ENCODE data around the gene TBCEL. TPM values are rescaled to one million over a fixed set of nuclear protein-coding genes. Genes with fewer than 3 reads are reported as not detected.

Gene TBCEL
- total and polyA plus RNA-seq, 10 of the 15 experiments (the other 5 are each of a cell fraction or from before 2014, with no cell fraction given), result 2.0 to 10.4 (median 7.3) TPM

GRCh38 chr11:121038648-121039409 is 14.9 kb downstream of the TBCEL start (continued):
- TF ChIP-seq, protein P1, sequence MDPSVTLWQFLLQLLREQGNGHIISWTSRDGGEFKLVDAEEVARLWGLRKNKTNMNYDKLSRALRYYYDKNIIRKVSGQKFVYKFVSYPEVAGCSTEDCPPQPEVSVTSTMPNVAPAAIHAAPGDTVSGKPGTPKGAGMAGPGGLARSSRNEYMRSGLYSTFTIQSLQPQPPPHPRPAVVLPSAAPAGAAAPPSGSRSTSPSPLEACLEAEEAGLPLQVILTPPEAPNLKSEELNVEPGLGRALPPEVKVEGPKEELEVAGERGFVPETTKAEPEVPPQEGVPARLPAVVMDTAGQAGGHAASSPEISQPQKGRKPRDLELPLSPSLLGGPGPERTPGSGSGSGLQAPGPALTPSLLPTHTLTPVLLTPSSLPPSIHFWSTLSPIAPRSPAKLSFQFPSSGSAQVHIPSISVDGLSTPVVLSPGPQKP (IDR thresholded peaks at IDR 0.05; ENCODE audit: low read depth, low read length), result no peak
- TF ChIP-seq CREM (IDR thresholded peaks at IDR 0.05; ENCODE audit: low read depth), result no peak
- TF ChIP-seq ZNF217 (IDR thresholded peaks at IDR 0.05), result no peak
- no peak for TF ChIP-seq HDAC2 (IDR thresholded peaks at IDR 0.05)
- TF ChIP-seq, protein P2, sequence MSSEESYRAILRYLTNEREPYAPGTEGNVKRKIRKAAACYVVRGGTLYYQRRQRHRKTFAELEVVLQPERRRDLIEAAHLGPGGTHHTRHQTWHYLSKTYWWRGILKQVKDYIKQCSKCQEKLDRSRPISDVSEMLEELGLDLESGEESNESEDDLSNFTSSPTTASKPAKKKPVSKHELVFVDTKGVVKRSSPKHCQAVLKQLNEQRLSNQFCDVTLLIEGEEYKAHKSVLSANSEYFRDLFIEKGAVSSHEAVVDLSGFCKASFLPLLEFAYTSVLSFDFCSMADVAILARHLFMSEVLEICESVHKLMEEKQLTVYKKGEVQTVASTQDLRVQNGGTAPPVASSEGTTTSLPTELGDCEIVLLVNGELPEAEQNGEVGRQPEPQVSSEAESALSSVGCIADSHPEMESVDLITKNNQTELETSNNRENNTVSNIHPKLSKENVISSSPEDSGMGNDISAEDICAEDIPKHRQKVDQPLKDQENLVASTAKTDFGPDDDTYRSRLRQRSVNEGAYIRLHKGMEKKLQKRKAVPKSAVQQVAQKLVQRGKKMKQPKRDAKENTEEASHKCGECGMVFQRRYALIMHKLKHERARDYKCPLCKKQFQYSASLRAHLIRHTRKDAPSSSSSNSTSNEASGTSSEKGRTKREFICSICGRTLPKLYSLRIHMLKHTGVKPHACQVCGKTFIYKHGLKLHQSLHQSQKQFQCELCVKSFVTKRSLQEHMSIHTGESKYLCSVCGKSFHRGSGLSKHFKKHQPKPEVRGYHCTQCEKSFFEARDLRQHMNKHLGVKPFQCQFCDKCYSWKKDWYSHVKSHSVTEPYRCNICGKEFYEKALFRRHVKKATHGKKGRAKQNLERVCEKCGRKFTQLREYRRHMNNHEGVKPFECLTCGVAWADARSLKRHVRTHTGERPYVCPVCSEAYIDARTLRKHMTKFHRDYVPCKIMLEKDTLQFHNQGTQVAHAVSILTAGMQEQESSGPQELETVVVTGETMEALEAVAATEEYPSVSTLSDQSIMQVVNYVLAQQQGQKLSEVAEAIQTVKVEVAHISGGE (CRISPR knock-in tag; IDR thresholded peaks at IDR 0.05), result no peak
- no peak for TF ChIP-seq TAF1 (IDR thresholded peaks at IDR 0.05; ENCODE audit: borderline replicate concordance, low read depth, low read length)

DNA sequence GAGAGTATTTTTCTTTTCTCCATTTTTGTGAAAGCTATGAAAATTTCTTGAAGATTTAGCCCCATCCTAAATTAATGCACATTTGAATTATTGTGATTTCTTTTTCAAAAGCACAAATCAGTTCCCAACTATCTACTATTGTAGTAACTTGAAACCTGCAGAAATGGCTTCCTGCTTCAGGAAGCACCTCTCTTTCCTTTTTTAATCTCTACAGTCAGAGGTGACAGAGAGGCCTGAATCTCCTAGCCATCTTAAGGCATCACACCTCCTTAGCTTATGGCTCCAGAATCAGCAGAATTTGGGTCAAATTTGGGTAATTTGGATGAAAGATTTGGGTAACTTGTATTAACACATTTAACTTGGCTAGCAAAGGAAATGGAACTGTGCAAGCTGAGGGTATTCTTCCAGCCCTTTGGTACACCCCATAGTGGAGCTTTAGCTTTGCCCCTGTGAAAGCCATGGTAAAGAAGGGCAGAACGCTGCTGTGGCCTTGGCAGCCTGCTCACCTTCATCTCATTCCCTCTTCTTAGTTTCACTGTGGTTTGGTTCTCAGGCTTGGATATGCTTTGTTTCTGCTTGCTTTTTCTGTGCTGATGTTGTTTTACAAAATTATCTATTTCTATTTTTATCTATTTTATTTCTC is 16.2 kb downstream of the TBCEL start:
- ChIA-PET CTCF (interaction anchor here (1.7 kb wide), 1 partner anchor 8 kb away, joined by 5 read pairs; no protein-coding TSS in a partner anchor), RAD21 (ENCODE audit: unreplicated experiment) (no interaction called here), POLR2A (no interaction called here), SMC1A (ENCODE audit: uncharacterized antibody, unreplicated experiment) (interaction anchor here (0.7 to 1.4 kb wide), 3 partner anchors 12 to 66 kb away, joined by 3 to 7 read pairs (median 3); no protein-coding TSS in a partner anchor)
- no peak for ATAC-seq
- WGBS (ENCODE audit: insufficient coverage, insufficient replicate concordance, low lambda C conversion rate, missing lambda C conversion rate), result 100% methylated on average over 1 of the region's 1 CpG
- Histone ChIP-seq H3K4me3 (no peak overlapping the region), H4K20me1 (ENCODE audit: control insufficient read depth, insufficient read depth) (no peaks in the 10 kb centered on the region; the same call in 1 of the 2 replicates), H3K79me2 (ENCODE audit: control insufficient read depth, insufficient read depth, low read length) (peaks cover 2% of the 10 kb centered on the region), H3K9me3 (replicated peaks; ENCODE audit: control insufficient read depth, insufficient read depth, low read length) (no peaks in the 10 kb centered on the region), H2AFZ (ENCODE audit: control insufficient read depth, low read depth, low read length) (no peak overlapping the region), H3K27ac (ENCODE audit: control insufficient read depth, insufficient read depth) (no peak overlapping the region), H3K4me2 (ENCODE audit: control insufficient read depth, insufficient read depth) (no peak overlapping the region), H3K9ac (ENCODE audit: control insufficient read depth, insufficient read depth, low read length) (no peak overlapping the region), H3K27me3 (replicated peaks in 1 of 2; ENCODE audit: control insufficient read depth in 2 of 2, insufficient read depth in 2 of 2, low read length in 1 of 2) (no peaks in the 10 kb centered on the region), H3K36me3 (ENCODE audit: control insufficient read depth in 2 of 2, insufficient read depth in 2 of 2, low read length in 1 of 2) (no peaks in the 10 kb centered on the region), H3K4me1 (ENCODE audit: control insufficient read depth, insufficient read depth, low read length) (peaks cover 12% of the 10 kb centered on the region)
- BruUV-seq (replicated peaks), result no TSS peak
- no peak for DNase-seq (ENCODE audit: low read depth, low spot score)
- in situ Hi-C loops (cut with MboI), result no loop called here
- no peak for FAIRE-seq
- intact Hi-C loops (cut with micrococcal nuclease; ENCODE audit: unreplicated experiment), result no loop called here
- TF ChIP-seq HDAC2 (IDR thresholded peaks at IDR 0.05) (no peak), LARP7 (IDR thresholded peaks at IDR 0.05) (no peak), BHLHE40 (IDR thresholded peaks at IDR 0.05; ENCODE audit: borderline replicate concordance in 1 of 2, low read depth in 2 of 2, low read length in 1 of 2) (no peak), KLF5 (IDR thresholded peaks at IDR 0.05; ENCODE audit: partially characterized antibody) (no peak), NR2C2 (IDR thresholded peaks at IDR 0.05; ENCODE audit: borderline replicate concordance, control insufficient read depth, insufficient read length, low read depth) (no peak), KAT2A (conservative IDR thresholded peaks at IDR 0.05; ENCODE audit: control insufficient read depth, low read depth, low read length) (no peak), SMARCA5 (IDR thresholded peaks at IDR 0.05) (no peak)
- TF ChIP-seq, protein P2 (CRISPR knock-in tag; IDR thresholded peaks at IDR 0.05), result no peak
